ENCODE data around the gene TRAFD1.

TRAFD1 gene

GRCh38 chr12:112125250-112125999 lies at the start of gene TRAFD1:
TRAFD1 (plus strand) TSS chr12:112125560; CDS start chr12:112130523, 4,963 bp downstream.
- Histone ChIP-seq H3K79me2 (ENCODE audit: insufficient read depth, low read length) (peaks cover 17% of the 10 kb centered on the region), H3K9me3 (ENCODE audit: insufficient read depth, low read length) (no peaks in the 10 kb centered on the region), H3K4me2 (ENCODE audit: low read depth, low read length, poor library complexity, severe bottlenecking) (peak within 1 kb of the TSS; percentile 94), H3F3A (ENCODE audit: insufficient read depth) (peaks cover 11% of the 10 kb centered on the region; the same call in 1 of the 2 replicates), H3K36me3 (ENCODE audit: low read length) (no peaks in the 10 kb centered on the region), H3K9me2 (replicated peaks; ENCODE audit: insufficient read depth, low read length) (no peaks in the 10 kb centered on the region), H3K27me3 (ENCODE audit: low read length) (no peaks in the 10 kb centered on the region), H2AFZ (ENCODE audit: low read depth, low read length, severe bottlenecking) (peak within 1 kb of the TSS; percentile 92), H4K20me1 (ENCODE audit: low read depth, low read length) (no peaks in the 10 kb centered on the region; the same call in 1 of the 2 replicates), H3K27ac (ENCODE audit: low read depth, low read length) (peak within 1 kb of the TSS; percentile 59), H3K4me3 (ENCODE audit: insufficient read depth, low read length, poor library complexity, severe bottlenecking) (peak within 1 kb of the TSS; percentile 92), H3K9ac (ENCODE audit: low read length) (peak within 1 kb of the TSS; percentile 85)
- TF ChIP-seq CTCF (IDR thresholded peaks at IDR 0.05; ENCODE audit: insufficient read depth, low read length, poor library complexity, severe bottlenecking), result no peak
- TF ChIP-seq EZH2phosphoT487 (conservative IDR thresholded peaks at IDR 0.05; ENCODE audit: low read length), result no peak

- H3K36me3 ChIP-seq (ENCODE audit: low read length), result peaks cover 28% of the 10 kb centered on the region
- H3F3A ChIP-seq (ENCODE audit: insufficient read depth), result peaks cover 12% of the 10 kb centered on the region
- no peaks in the 10 kb centered on the region for H3K9me2 ChIP-seq (replicated peaks; ENCODE audit: insufficient read depth, low read length)
- H3K4me3 ChIP-seq (ENCODE audit: insufficient read depth, low read length, poor library complexity, severe bottlenecking), result no peak overlapping the region
- no peak overlapping the region for H3K4me2 ChIP-seq (ENCODE audit: low read depth, low read length, poor library complexity, severe bottlenecking)
- no peak overlapping the region for H2AFZ ChIP-seq (ENCODE audit: low read depth, low read length, severe bottlenecking)
- TF ChIP-seq CTCF (IDR thresholded peaks at IDR 0.05; ENCODE audit: insufficient read depth, low read length, poor library complexity, severe bottlenecking) (no peak), EZH2phosphoT487 (conservative IDR thresholded peaks at IDR 0.05; ENCODE audit: low read length) (no peak)
- no peak overlapping the region for H3K9ac ChIP-seq (ENCODE audit: low read length)
- 0 out of 2 replicates have a peak, but pooled peaks cover 4% of the 10 kb centered on the region for H4K20me1 ChIP-seq (ENCODE audit: low read depth, low read length)
- no peaks in the 10 kb centered on the region for H3K9me3 ChIP-seq (ENCODE audit: insufficient read depth, low read length)
- H3K27me3 ChIP-seq (ENCODE audit: low read length), result no peaks in the 10 kb centered on the region
- no peak overlapping the region for H3K27ac ChIP-seq (ENCODE audit: low read depth, low read length)
- peaks cover 25% of the 10 kb centered on the region for H3K79me2 ChIP-seq (ENCODE audit: insufficient read depth, low read length)
Measured at GRCh38 chr12:112087055-112087850, 38.1 kb upstream of the TRAFD1 start.

GRCh38 chr12:112087851-112088250 lies 37.5 kb upstream of the TRAFD1 start:
- Histone ChIP-seq H3K27me3 (ENCODE audit: low read length) (no peaks in the 10 kb centered on the region), H3K9ac (ENCODE audit: low read length) (no peak overlapping the region), H3K36me3 (ENCODE audit: low read length) (peaks cover 28% of the 10 kb centered on the region), H3K27ac (ENCODE audit: low read depth, low read length) (no peak overlapping the region), H4K20me1 (ENCODE audit: low read depth, low read length) (0 out of 2 replicates have a peak, but pooled peaks cover 4% of the 10 kb centered on the region), H3F3A (ENCODE audit: insufficient read depth) (peaks cover 12% of the 10 kb centered on the region), H3K4me3 (ENCODE audit: insufficient read depth, low read length, poor library complexity, severe bottlenecking) (no peak overlapping the region), H3K9me3 (ENCODE audit: insufficient read depth, low read length) (no peaks in the 10 kb centered on the region), H3K4me2 (ENCODE audit: low read depth, low read length, poor library complexity, severe bottlenecking) (no peak overlapping the region), H2AFZ (ENCODE audit: low read depth, low read length, severe bottlenecking) (no peak overlapping the region), H3K9me2 (replicated peaks; ENCODE audit: insufficient read depth, low read length) (no peaks in the 10 kb centered on the region), H3K79me2 (ENCODE audit: insufficient read depth, low read length) (peaks cover 27% of the 10 kb centered on the region)
- TF ChIP-seq CTCF (IDR thresholded peaks at IDR 0.05; ENCODE audit: insufficient read depth, low read length, poor library complexity, severe bottlenecking) (no peak), EZH2phosphoT487 (conservative IDR thresholded peaks at IDR 0.05; ENCODE audit: low read length) (no peak)

All from SU-DHL-6 (cell line).